NCI-H1436 treated with DMSO at 0.1 percent for 48 hours (cell line): ENCODE measurements around the gene CAPN7.

Source experiments
- DNase-seq: peaks from one replicate; lab custom pipeline; 2025; lab: John Stamatoyannopoulos, UW

Gene CAPN7

GRCh38 chr3:15276028-15276724 is 70.1 kb downstream of the CAPN7 start:
- no peak for DNase-seq

- no peak for DNase-seq
These were observed 71.9 kb downstream of the CAPN7 start for GRCh38 chr3:15277861-15278500.

- DNase-seq = no peak
These were observed 73.2 kb downstream of the CAPN7 start for GRCh38 chr3:15279205-15279604.

GRCh38 chr3:15279671-15280402 is 73.8 kb downstream of the CAPN7 start:
- no peak for DNase-seq

- DNase-seq = no peak
These were observed 74.9 kb downstream of the CAPN7 start for GRCh38 chr3:15280853-15281532.

GRCh38 chr3:15281817-15282216 is 75.8 kb downstream of the CAPN7 start:
- DNase-seq = no peak

GRCh38 chr3:15283702-15284101 is 77.7 kb downstream of the CAPN7 start:
- DNase-seq = no peak

- peak; percentile 42 for DNase-seq
These were observed 78.3 kb downstream of the CAPN7 start for GRCh38 chr3:15284121-15284889.

- no peak for DNase-seq
These were observed 80.0 kb downstream of the CAPN7 start for GRCh38 chr3:15286022-15286421.

GRCh38 chr3:15287565-15288330 is 81.7 kb downstream of the CAPN7 start:
- no peak for DNase-seq

GRCh38 chr3:15288331-15289035 is 82.4 kb downstream of the CAPN7 start:
- DNase-seq = no peak

- DNase-seq = no peak
These were observed 83.6 kb downstream of the CAPN7 start for GRCh38 chr3:15289661-15290060.

- DNase-seq = no peak
These were observed 84.7 kb downstream of the CAPN7 start for GRCh38 chr3:15290736-15291135.

GRCh38 chr3:15291589-15292541 is 85.8 kb downstream of the CAPN7 start:
- no peak for DNase-seq

- no peak for DNase-seq
These were observed 86.9 kb downstream of the CAPN7 start for GRCh38 chr3:15292765-15293522.

GRCh38 chr3:15294929-15295328 is 88.9 kb downstream of the CAPN7 start:
- DNase-seq = no peak

- no peak for DNase-seq
These were observed 89.5 kb downstream of the CAPN7 start for GRCh38 chr3:15295506-15295905.

- no peak for DNase-seq
These were observed 91.7 kb downstream of the CAPN7 start for GRCh38 chr3:15297608-15298350.
